Right lobe of liver (tissue), 4 donors: Measurements from ENCODE around the gene NAPA.

ENCODE experiments used
- CTCF ChIP-seq, 4 donors: fragments of 200-600 bp in 3 of 4; fragments of 450-650 bp in 1 of 4; IDR thresholded peaks; one replicate each; pipeline versions ENCODE4 v1.5.1 to v1.8.0; 2016 to 2022; ENCODE audit warnings: antibody characterized with exemption in 4 of 4, mild to moderate bottlenecking in 2 of 4
- POLR2A ChIP-seq: fragments of 450-650 bp; IDR thresholded peaks from one replicate; pipeline ENCODE4 v1.6.1; 2017; ENCODE audit warnings: antibody characterized with exemption, mild to moderate bottlenecking
- donor health status: DM: no; HTN: no; CAD: no.
- donor health status: DM: no; HTN: no; CAD: no.
- donor health status: DM: no; HTN: yes; CAD: no.

GRCh38 chr19:47469719-47470118, 45.1 kb downstream of the NAPA start:
- TF ChIP-seq CTCF (IDR thresholded peaks at IDR 0.05), result no peak
- no peak for TF ChIP-seq POLR2A
